ENCODE measurements around the gene SLX1A. TPM values are rescaled to one million over a fixed set of nuclear protein-coding genes. Genes with fewer than 3 reads are reported as not detected.

SLX1A gene
- total RNA-seq, 5 donors from 2014 or later (not counting 1 experiment from before 2014, with no cell fraction given): 31.6 to 114 (median 86.4) TPM

GRCh38 chr16:30180741-30181140, 12.9 kb upstream of the SLX1A start:
- Histone ChIP-seq H3K27me3 (replicated peaks in 1 of 2; ENCODE audit: control insufficient read depth in 2 of 2, extremely low read depth in 1 of 2, insufficient read depth in 2 of 2, low read length in 1 of 2) (no peaks in the 10 kb centered on the region), H3K9me3 (no peaks in the 10 kb centered on the region), H3K27ac (ENCODE audit: low read length) (no peak overlapping the region), H3K36me3 (ENCODE audit: control insufficient read depth in 2 of 2, extremely low read depth in 1 of 2, insufficient read depth in 1 of 2, low read length in 1 of 2) (peaks cover 7 to 17% of the 10 kb centered on the region in 2 donors), H3K4me3 (ENCODE audit: control insufficient read depth in 1 of 2, extremely low read depth in 1 of 2, low read length in 1 of 2) (no peak overlapping the region), H3K4me1 (ENCODE audit: control insufficient read depth in 1 of 2, extremely low read depth in 1 of 2, insufficient read depth in 2 of 2, low read length in 2 of 2) (peaks cover 2 to 28% of the 10 kb centered on the region in 2 experiments)
- 100% methylated on average over 2 of the region's 3 CpGs for WGBS (ENCODE audit: insufficient coverage)
- POLR2A ChIA-PET: no interaction called here
- Mint-ChIP-seq H3K36me3 (peaks cover 12% of the 10 kb centered on the region), H3K4me1 (peaks cover 10 to 22% (median 16%) of the 10 kb centered on the region in 3 donors), H3K9me3 (no peaks in the 10 kb centered on the region), H3K27me3 (no peaks in the 10 kb centered on the region), H3K27ac (peak overlapping the region; percentile 33 to 78), H3K4me3 (no peak overlapping the region)
- CTCF ChIA-PET: interaction anchor here (0.6 to 0.7 kb wide), 7 partner anchors 35 to 501 kb away, joined by 3 to 10 read pairs (median 5); partner anchors contain the start of gene DCTPP1 (in 1 of the 2)
- no peak for DNase-seq
- no peak for ATAC-seq (replicated peaks in 1 of 4)

DNA sequence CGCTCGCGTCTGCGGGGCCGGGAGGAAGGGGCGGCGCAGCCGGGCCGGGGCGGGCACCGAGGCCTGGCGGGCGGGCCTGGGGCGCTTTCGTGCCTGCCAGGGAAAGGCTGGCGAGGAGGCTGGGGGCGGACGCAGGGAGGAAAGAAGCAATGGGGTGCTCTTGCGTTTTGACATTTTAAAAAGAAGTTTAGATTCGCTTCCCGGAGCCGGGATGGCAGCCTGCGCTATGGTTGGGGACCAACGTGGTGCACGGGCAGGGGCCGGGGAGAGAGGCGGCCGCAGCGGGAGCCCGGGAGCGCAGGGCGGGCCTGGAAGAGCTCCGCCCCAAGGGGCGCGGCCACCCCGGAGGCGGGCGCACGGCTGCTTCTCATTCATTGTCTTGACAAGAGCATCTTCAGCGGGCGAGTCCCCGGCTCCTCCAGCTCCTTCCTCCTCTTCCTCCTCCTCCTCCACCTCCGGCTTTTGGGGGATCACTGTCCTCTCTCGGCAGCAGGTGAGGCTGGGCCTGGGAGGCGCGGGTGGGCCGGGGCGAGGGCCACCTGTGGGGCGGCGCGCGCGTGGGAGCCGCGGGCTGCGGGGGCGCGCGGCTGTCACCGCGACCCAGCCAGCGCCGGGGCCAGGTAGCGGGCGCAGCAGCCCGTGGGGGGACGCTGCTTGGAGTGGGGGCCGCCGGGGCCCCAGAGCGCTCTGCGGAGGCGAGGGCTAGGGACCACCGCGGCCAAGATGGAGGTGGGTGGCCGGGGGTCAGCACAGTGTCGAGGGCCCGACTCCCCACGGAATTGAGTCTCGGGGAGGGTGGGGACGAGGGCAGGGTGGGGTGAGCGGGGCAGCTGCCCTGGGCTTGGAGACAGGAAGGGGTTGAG, 10.2 kb upstream of the SLX1A start, which contains the start of gene CORO1A:
Gene CORO1A (plus strand): TSS at position 370 of the 863 bp plus-strand sequence. CDS start 1,608 bp downstream, outside the sequence.
- peak within 1 kb of the TSS; percentile 93 for H3K27ac ChIP-seq (ENCODE audit: low read length)
- Mint-ChIP-seq H3K36me3 (peaks cover 27% of the 10 kb centered on the region), H3K9me3 (no peaks in the 10 kb centered on the region), H3K4me1 (peaks cover 31 to 39% (median 39%) of the 10 kb centered on the region in 3 donors), H3K4me3 (peak within 1 kb of the TSS; percentile 94 to 98 (median 97)), H3K27me3 (no peaks in the 10 kb centered on the region), H3K27ac (peak within 1 kb of the TSS; percentile 93 to 99)
- peaks cover 24 to 54% of the 10 kb centered on the region in 2 experiments for H3K4me1 ChIP-seq (ENCODE audit: control insufficient read depth in 1 of 2, extremely low read depth in 1 of 2, insufficient read depth in 2 of 2, low read length in 2 of 2)
- no peaks in the 10 kb centered on the region for H3K27me3 ChIP-seq (replicated peaks in 1 of 2; ENCODE audit: control insufficient read depth in 2 of 2, extremely low read depth in 1 of 2, insufficient read depth in 2 of 2, low read length in 1 of 2)
- H3K4me3 ChIP-seq (ENCODE audit: control insufficient read depth in 1 of 2, extremely low read depth in 1 of 2, low read length in 1 of 2): peak within 1 kb of the TSS; percentile 76 to 98
- peak; percentile 57 to 87 (median 74) for DNase-seq
- CTCF ChIA-PET: interaction anchor here in 1 of 2 donors (0.5 to 1.6 kb wide), 3 partner anchors 41 to 472 kb away, joined by 4 to 5 read pairs (median 5); partner anchors contain the start of gene TBX6
- under 1% methylated on average over 74 of the region's 81 CpGs for WGBS (ENCODE audit: insufficient coverage)
- H3K36me3 ChIP-seq (ENCODE audit: control insufficient read depth in 2 of 2, extremely low read depth in 1 of 2, insufficient read depth in 1 of 2, low read length in 1 of 2): peaks cover 12 to 44% of the 10 kb centered on the region in 2 donors
- POLR2A ChIA-PET: interaction anchor here in 1 of 2 donors (1.0 kb wide), 1 partner anchor 91 kb away, joined by 3 read pairs; no protein-coding TSS in a partner anchor
- ATAC-seq (replicated peaks in 1 of 4): peak; percentile 55 to 64 (median 56)
- no peaks in the 10 kb centered on the region for H3K9me3 ChIP-seq

- H3K4me3 ChIP-seq (ENCODE audit: control insufficient read depth in 1 of 2, extremely low read depth in 1 of 2, low read length in 1 of 2): peak overlapping the region; percentile 76 to 98
- ATAC-seq (replicated peaks in 1 of 4) (peak; percentile 56 to 65 (median 58)), DNase-seq (peak; percentile 68 to 89 (median 82))
- Mint-ChIP-seq H3K9me3 (no peaks in the 10 kb centered on the region), H3K4me3 (peak overlapping the region; percentile 94 to 98 (median 97)), H3K27ac (peak overlapping the region; percentile 93 to 99), H3K27me3 (no peaks in the 10 kb centered on the region), H3K4me1 (peaks cover 31 to 39% (median 39%) of the 10 kb centered on the region in 3 donors), H3K36me3 (peaks cover 27% of the 10 kb centered on the region)
- POLR2A ChIA-PET: no interaction called here
- 0% methylated on average over 11 of the region's 24 CpGs for WGBS (ENCODE audit: insufficient coverage)
- H3K9me3 ChIP-seq: no peaks in the 10 kb centered on the region
- H3K27ac ChIP-seq (ENCODE audit: low read length): peak overlapping the region; percentile 76
- CTCF ChIA-PET: interaction anchor here in 1 of 2 donors (1.0 to 1.6 kb wide), 2 partner anchors 42 to 93 kb away, joined by 4 to 5 read pairs; partner anchors contain the start of gene TBX6
- H3K4me1 ChIP-seq (ENCODE audit: control insufficient read depth in 1 of 2, extremely low read depth in 1 of 2, insufficient read depth in 2 of 2, low read length in 2 of 2): peaks cover 24 to 54% of the 10 kb centered on the region in 2 experiments
- H3K36me3 ChIP-seq (ENCODE audit: control insufficient read depth in 2 of 2, extremely low read depth in 1 of 2, insufficient read depth in 1 of 2, low read length in 1 of 2): peaks cover 12 to 44% of the 10 kb centered on the region in 2 donors
- no peaks in the 10 kb centered on the region for H3K27me3 ChIP-seq (replicated peaks in 1 of 2; ENCODE audit: control insufficient read depth in 2 of 2, extremely low read depth in 1 of 2, insufficient read depth in 2 of 2, low read length in 1 of 2)
These were observed 9.4 kb upstream of the SLX1A start for GRCh38 chr16:30184096-30184890.

GRCh38 chr16:30184891-30185682, 8.6 kb upstream of the SLX1A start:
- ChIA-PET POLR2A (interaction anchor here (0.6 kb wide), 4 partner anchors 46 to 193 kb away, joined by 3 to 5 read pairs (median 3); no protein-coding TSS in a partner anchor), CTCF (interaction anchor here in 1 of 2 donors (0.6 to 1.7 kb wide), 5 partner anchors 42 to 369 kb away, joined by 3 to 13 read pairs (median 5); partner anchors contain the start of genes PAGR1 and TBX6)
- WGBS (ENCODE audit: insufficient coverage): 2% methylated on average over 12 of the region's 13 CpGs
- H3K36me3 ChIP-seq (ENCODE audit: control insufficient read depth in 2 of 2, extremely low read depth in 1 of 2, insufficient read depth in 1 of 2, low read length in 1 of 2): peaks cover 12 to 44% of the 10 kb centered on the region in 2 donors
- H3K4me1 ChIP-seq (ENCODE audit: control insufficient read depth in 1 of 2, extremely low read depth in 1 of 2, insufficient read depth in 2 of 2, low read length in 2 of 2): peaks cover 24 to 54% of the 10 kb centered on the region in 2 experiments
- peak in 13 of 35 experiments; percentile 5 to 39 (median 20) for DNase-seq
- ATAC-seq (replicated peaks in 1 of 4): peak in 3 of 4 experiments; percentile 0 to 3 (median 1)
- peak overlapping the region; percentile 93 to 99 for H3K27ac Mint-ChIP-seq
- peak overlapping the region; percentile 76 to 98 for H3K4me3 ChIP-seq (ENCODE audit: control insufficient read depth in 1 of 2, extremely low read depth in 1 of 2, low read length in 1 of 2)
- peaks cover 27% of the 10 kb centered on the region for H3K36me3 Mint-ChIP-seq
- peak overlapping the region; percentile 94 to 98 (median 97) for H3K4me3 Mint-ChIP-seq
- peaks cover 31 to 39% (median 39%) of the 10 kb centered on the region in 3 donors for H3K4me1 Mint-ChIP-seq
- no peaks in the 10 kb centered on the region for H3K9me3 ChIP-seq
- H3K27me3 Mint-ChIP-seq: no peaks in the 10 kb centered on the region
- H3K9me3 Mint-ChIP-seq: no peaks in the 10 kb centered on the region
- peak overlapping the region; percentile 76 for H3K27ac ChIP-seq (ENCODE audit: low read length)
- no peaks in the 10 kb centered on the region for H3K27me3 ChIP-seq (replicated peaks in 1 of 2; ENCODE audit: control insufficient read depth in 2 of 2, extremely low read depth in 1 of 2, insufficient read depth in 2 of 2, low read length in 1 of 2)

GRCh38 chr16:30185683-30186421, 7.8 kb upstream of the SLX1A start:
- POLR2A ChIA-PET: interaction anchor here (0.5 to 0.6 kb wide), 5 partner anchors 70 to 448 kb away, joined by 3 to 6 read pairs (median 4); no protein-coding TSS in a partner anchor
- Mint-ChIP-seq H3K27me3 (no peaks in the 10 kb centered on the region), H3K27ac (peak overlapping the region; percentile 93 to 99), H3K4me1 (peaks cover 31 to 38% (median 36%) of the 10 kb centered on the region in 3 donors), H3K9me3 (no peaks in the 10 kb centered on the region), H3K36me3 (peaks cover 27% of the 10 kb centered on the region), H3K4me3 (peak overlapping the region; percentile 94 to 98 (median 97))
- Histone ChIP-seq H3K36me3 (ENCODE audit: control insufficient read depth in 2 of 2, extremely low read depth in 1 of 2, insufficient read depth in 1 of 2, low read length in 1 of 2) (peaks cover 12 to 44% of the 10 kb centered on the region in 2 donors), H3K4me3 (ENCODE audit: control insufficient read depth in 1 of 2, extremely low read depth in 1 of 2, low read length in 1 of 2) (peak overlapping the region; percentile 76 to 98), H3K4me1 (ENCODE audit: control insufficient read depth in 1 of 2, extremely low read depth in 1 of 2, insufficient read depth in 2 of 2, low read length in 2 of 2) (peaks cover 24 to 51% of the 10 kb centered on the region in 2 experiments), H3K9me3 (no peaks in the 10 kb centered on the region), H3K27ac (ENCODE audit: low read length) (peak overlapping the region; percentile 76), H3K27me3 (replicated peaks in 1 of 2; ENCODE audit: control insufficient read depth in 2 of 2, extremely low read depth in 1 of 2, insufficient read depth in 2 of 2, low read length in 1 of 2) (no peaks in the 10 kb centered on the region)
- 1% methylated on average over 9 of the region's 15 CpGs for WGBS (ENCODE audit: insufficient coverage)
- CTCF ChIA-PET: interaction anchor here in 1 of 2 donors (0.5 to 1.7 kb wide), 8 partner anchors 43 to 370 kb away, joined by 3 to 13 read pairs (median 4); partner anchors contain the start of genes PAGR1, TBC1D10B and TBX6
- ATAC-seq (replicated peaks in 1 of 4) (peak; percentile 50 to 58 (median 53)), DNase-seq (peak; percentile 74 to 92 (median 83))
